GDM1 (cell line): ENCODE data around the gene GPR55.
"Not testable (repeated sequence)": the region's sequence is repeated elsewhere in the genome, so short reads cannot be mapped to it uniquely, and the experiment has no call there.

Source experiments
- DNase-seq: peaks from one replicate; lab custom pipeline; 2025; lab: John Stamatoyannopoulos, UW

The GPR55 gene

GRCh38 chr2:230924470-230925341, at the start of gene GPR55:
Gene GPR55 (minus strand): TSS chr2:230925242. CDS start chr2:230910962, 14,280 bp downstream.
- peak; percentile 19 for DNase-seq

- DNase-seq: no peak
These were observed 49.3 kb upstream of the GPR55 start for GRCh38 chr2:230974096-230974913.

- DNase-seq: no peak
These were observed 47.0 kb upstream of the GPR55 start for GRCh38 chr2:230972046-230972445.

GRCh38 chr2:230969659-230970015, 44.6 kb upstream of the GPR55 start:
- no peak for DNase-seq

GRCh38 chr2:230968921-230969658, 44.0 kb upstream of the GPR55 start:
- DNase-seq: no peak

DNA sequence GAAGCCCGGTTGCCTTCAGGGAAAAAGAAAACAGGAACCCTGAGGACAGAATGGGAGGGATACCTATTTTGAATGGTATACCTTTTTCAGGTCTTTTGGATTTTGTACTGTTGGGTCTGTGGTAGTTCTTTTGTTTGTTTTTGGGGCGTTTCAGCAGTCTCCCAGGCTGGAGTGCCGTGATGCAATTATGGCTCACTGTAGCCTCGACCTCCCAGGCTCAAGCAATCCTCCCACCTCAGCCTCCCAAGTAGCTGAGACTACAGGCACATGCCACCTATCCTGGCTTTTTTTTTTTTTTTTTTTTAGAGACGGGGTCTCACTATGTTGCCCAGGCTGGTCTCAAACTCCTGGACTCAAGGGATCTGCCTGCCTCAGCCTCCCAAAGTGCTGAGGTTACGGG, 43.3 kb upstream of the GPR55 start:
- not testable (repeated sequence) for DNase-seq

GRCh38 chr2:230967113-230967512, 42.1 kb upstream of the GPR55 start:
- DNase-seq: no peak

DNA sequence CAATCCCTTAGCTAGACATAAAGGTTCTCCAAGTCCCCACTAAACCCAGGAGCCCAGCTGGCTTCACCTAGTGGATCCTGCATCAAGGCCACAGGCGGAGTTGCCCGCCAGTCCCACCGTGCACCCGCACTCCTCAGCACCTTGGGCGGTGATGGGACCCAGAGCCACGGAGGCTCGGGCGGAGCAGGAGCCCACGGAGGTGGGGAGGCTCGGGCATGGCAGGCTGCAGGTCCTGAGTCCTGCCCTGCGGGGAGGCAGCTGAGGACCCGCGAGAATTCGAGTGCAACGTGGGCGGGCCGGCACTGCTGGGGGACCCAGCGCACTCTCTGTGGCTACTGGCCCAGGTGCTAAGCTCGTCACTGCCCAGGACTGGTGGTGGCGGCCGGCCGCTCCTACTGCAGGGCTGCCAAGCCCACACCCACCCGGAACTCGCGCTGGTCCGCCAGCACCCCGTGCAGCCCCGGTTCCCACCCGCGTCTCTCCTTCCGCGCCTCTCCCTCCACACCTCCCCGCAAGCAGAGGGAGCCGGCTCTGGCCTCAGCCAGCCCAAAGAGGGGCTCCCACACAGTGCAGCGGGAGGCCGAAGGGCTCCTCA, 39.2 kb upstream of the GPR55 start:
- no peak for DNase-seq

DNA sequence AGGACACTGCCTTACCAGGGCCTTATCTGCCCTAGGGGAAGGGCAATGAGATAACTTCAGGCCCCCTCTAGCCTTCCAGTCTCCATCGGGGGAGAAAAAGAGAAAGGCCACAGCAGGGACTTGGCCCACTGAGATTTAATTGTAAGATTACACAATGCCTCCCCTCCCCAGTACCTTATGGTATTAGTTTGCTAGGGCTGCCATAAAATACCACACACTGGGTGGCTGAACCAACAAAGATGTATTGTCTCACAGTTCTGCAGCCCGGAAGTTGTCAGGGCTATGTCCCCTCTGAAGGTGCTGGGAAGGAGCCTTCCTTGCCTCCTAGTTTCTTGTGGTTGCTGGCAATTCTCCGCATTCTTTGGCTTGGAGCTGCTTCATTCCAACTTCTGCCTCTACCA, 36.0 kb upstream of the GPR55 start:
- DNase-seq: no peak

DNA sequence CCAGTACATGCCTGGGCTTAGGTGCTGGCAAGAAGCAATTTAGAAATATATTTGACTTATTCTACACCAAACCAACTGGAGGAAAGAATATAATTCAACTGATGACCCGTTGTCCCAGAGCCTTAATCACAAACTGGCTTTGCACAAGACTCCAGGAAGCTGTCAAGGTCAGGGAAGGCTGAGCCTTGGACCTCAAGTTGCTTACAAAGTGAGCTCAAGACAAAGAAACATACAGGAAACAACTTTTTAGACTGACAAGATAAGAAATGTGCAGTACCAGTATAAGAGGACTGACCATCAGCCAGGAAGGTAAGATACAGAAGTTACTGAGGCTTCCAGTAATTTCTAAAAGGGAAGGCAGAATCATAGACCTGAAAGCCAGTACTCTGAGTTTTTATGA, 35.0 kb upstream of the GPR55 start:
- no peak for DNase-seq

- no peak for DNase-seq
These were observed 34.0 kb upstream of the GPR55 start for GRCh38 chr2:230958820-230959756.

DNA sequence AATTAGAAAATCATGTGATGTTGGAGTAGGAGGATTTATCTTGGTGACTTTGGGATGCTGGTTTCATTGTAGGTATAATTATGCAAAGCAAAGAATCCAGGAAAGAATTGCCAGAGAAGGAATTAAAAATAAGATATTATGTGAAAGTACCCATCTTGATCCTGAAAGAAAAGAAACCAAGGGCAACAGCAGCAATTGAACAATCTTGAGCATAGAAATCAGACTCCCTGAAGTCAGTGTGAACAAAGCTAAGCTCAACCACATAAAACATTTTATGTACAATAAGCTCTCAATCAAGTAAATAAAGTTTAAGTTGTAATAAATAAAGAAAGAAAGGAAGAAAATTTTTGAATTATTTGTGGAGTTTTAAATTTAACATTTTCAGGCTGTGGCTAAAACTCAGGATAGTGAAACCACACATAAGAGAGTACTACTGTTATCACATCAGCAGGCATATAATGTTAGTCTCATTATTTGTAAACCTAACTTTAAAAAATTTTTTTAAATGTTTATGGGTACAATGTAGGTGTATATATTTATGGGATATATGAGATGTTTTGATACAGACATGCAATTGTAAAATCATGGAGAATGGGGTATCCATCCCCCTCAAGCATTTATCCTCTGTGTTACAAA, 32.8 kb upstream of the GPR55 start:
- no peak for DNase-seq

- no peak for DNase-seq
These were observed 32.0 kb upstream of the GPR55 start for GRCh38 chr2:230956827-230957755.

GRCh38 chr2:230955163-230955737, 30.2 kb upstream of the GPR55 start:
- no peak for DNase-seq

DNA sequence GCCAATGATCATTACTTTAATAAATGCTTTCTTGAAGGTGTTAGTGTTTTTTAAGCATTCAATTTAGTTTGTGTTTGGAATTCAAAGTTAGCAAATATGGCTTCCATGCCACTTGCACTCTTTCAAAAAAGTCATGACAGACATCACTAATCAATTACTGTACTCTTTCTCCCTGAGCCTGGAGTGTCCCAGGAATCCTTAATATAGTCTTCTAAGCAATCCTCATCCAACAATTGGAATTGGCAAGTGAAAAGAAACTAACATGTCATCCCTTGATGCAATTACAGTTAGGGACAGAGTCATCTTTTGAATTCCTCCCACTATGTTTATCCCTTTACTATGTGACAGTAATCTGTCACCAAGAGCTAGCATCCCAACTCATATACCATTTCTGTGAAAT, 29.7 kb upstream of the GPR55 start:
- no peak for DNase-seq

- DNase-seq: no peak
These were observed 28.8 kb upstream of the GPR55 start for GRCh38 chr2:230953845-230954244.

DNA sequence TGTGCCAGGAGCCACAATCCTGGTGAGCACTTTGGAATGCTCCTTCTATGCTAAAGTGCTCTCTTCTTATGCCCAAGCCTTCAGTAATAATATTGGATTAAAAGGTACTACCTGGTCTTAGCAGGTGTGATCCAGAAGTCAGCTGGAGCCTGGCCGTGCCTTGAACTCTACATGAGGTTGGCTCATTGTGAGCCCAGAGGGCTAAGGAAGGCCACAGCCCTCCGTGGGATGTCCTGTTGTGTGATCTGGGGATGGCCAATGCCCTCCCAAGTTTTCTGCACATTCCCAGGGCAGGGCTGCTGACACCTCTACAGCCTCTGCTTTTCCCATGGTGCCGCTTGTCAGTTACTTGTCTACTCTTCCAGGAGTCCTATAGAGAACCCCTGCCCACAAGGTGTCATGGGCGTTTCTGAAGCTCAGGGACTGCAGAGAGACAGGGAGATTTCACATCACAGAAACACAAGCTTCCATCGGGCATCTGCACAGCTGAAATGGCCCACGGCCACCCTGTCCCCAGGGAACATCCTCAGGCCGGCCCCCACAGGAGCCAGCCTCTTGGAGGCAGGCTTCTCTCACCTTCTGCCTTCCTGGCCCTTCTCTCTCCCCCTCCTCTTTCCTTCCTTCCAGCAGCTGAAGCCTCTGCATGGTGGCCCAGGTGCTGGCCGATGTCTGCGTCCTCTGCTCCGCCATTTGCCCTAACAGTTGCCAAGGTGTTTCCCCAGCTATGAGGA, 27.3 kb upstream of the GPR55 start:
- DNase-seq: no peak

GRCh38 chr2:230951396-230951795, 26.4 kb upstream of the GPR55 start:
- no peak for DNase-seq
